ENCODE measurements around the gene TNF. TPM values are rescaled to one million over a fixed set of nuclear protein-coding genes. Genes with fewer than 3 reads are reported as not detected.

Gene TNF
- total and polyA plus RNA-seq, 9 donors, result 0.24 to 3.0 (median 0.79) TPM; not detected in 3

- no peaks in the 10 kb centered on the region for H3K27me3 ChIP-seq
- intact Hi-C loops (cut with DNase I), result no loop called here
- TF ChIP-seq EP300 (IDR thresholded peaks at IDR 0.05), result no peak
- no peak for TF ChIP-seq POLR2A (IDR thresholded peaks at IDR 0.05)
- TF ChIP-seq CTCF (IDR thresholded peaks at IDR 0.05), result no peak
- no peak overlapping the region for H3K4me3 ChIP-seq
- no peaks in the 10 kb centered on the region for H3K4me1 ChIP-seq (ENCODE audit: insufficient read depth)
- DNase-seq, result no peak
- WGBS, 3 donors, result 83 to 92% (median 85%) methylated on average over 7 of the region's 7 CpGs
- H3K36me3 ChIP-seq, result no peaks in the 10 kb centered on the region
- no peak overlapping the region for H3K27ac ChIP-seq
- no peaks in the 10 kb centered on the region for H3K9me3 ChIP-seq
Measured at GRCh38 chr6:31592396-31592771, 17.0 kb downstream of the TNF start.

GRCh38 chr6:31597006-31597405 lies 21.6 kb downstream of the TNF start:
- TF ChIP-seq CTCF (IDR thresholded peaks at IDR 0.05) (no peak), EP300 (IDR thresholded peaks at IDR 0.05) (no peak), POLR2A (IDR thresholded peaks at IDR 0.05) (no peak)
- Histone ChIP-seq H3K9me3 (no peaks in the 10 kb centered on the region), H3K4me1 (ENCODE audit: insufficient read depth) (no peaks in the 10 kb centered on the region), H3K27ac (no peak overlapping the region), H3K27me3 (no peaks in the 10 kb centered on the region), H3K36me3 (no peaks in the 10 kb centered on the region), H3K4me3 (no peak overlapping the region)
- no peak for DNase-seq
- intact Hi-C loops (cut with DNase I), result loop anchor here in 1 of 4 donors (5.0 kb wide), 1 partner anchor 50 kb away; the partner anchor contains the start of genes ATP6V1G2 and NFKBIL1
- 25 to 43% (median 28%) methylated on average over 2 of the region's 2 CpGs for WGBS, 3 donors

GRCh38 chr6:31607317-31607716 lies 32.0 kb downstream of the TNF start:
- DNase-seq, result no peak
- WGBS, 3 donors, result 78 to 89% (median 84%) methylated on average over 1 of the region's 1 CpG

GRCh38 chr6:31609519-31610406 lies 34.4 kb downstream of the TNF start:
- intact Hi-C loops (cut with DNase I), result loop anchor here in 1 of 4 donors (10.0 kb wide), 1 partner anchor 65 kb away; the partner anchor contains the start of genes ATP6V1G2, DDX39B and NFKBIL1
- H3K27ac ChIP-seq, result no peak overlapping the region
- H3K27me3 ChIP-seq, result no peaks in the 10 kb centered on the region
- no peaks in the 10 kb centered on the region for H3K36me3 ChIP-seq
- WGBS, 3 donors, result 41 to 52% (median 46%) methylated on average over 8 of the region's 8 CpGs
- no peaks in the 10 kb centered on the region for H3K9me3 ChIP-seq
- H3K4me1 ChIP-seq (ENCODE audit: insufficient read depth), result no peaks in the 10 kb centered on the region
- no peak for TF ChIP-seq POLR2A (IDR thresholded peaks at IDR 0.05)
- TF ChIP-seq CTCF (IDR thresholded peaks at IDR 0.05), result no peak
- no peak for TF ChIP-seq EP300 (IDR thresholded peaks at IDR 0.05)
- no peak for DNase-seq
- no peak overlapping the region for H3K4me3 ChIP-seq

More at GRCh38 chr6:31607317-31607716, 32.0 kb downstream of the TNF start:
- Histone ChIP-seq H3K27me3 (no peaks in the 10 kb centered on the region), H3K4me1 (ENCODE audit: insufficient read depth) (no peaks in the 10 kb centered on the region), H3K4me3 (no peak overlapping the region), H3K36me3 (no peaks in the 10 kb centered on the region), H3K27ac (no peak overlapping the region), H3K9me3 (no peaks in the 10 kb centered on the region)
- TF ChIP-seq CTCF (IDR thresholded peaks at IDR 0.05) (no peak), EP300 (IDR thresholded peaks at IDR 0.05) (no peak), POLR2A (IDR thresholded peaks at IDR 0.05) (no peak)
- intact Hi-C loops (cut with DNase I), result no loop called here

Measured in ovary (tissue), 9 donors.